Mucosa of rectum (tissue), 2 donors: ENCODE measurements around the gene PCBP2.
"Not testable (repeated sequence)": the region's sequence is repeated elsewhere in the genome, so short reads cannot be mapped to it uniquely, and the experiment has no call there.

Experiments
- H3K27ac ChIP-seq, 2 donors: one replicate each; pipeline ENCODE4 v1.7.0; 2013; ENCODE audit warnings: inconsistent platforms in 2 of 2, low read depth in 2 of 2, low read length in 2 of 2
- H3K27me3 ChIP-seq, 2 donors: one replicate each; pipeline ENCODE4 v1.7.0; 2013; ENCODE audit warnings: low read length in 2 of 2; ENCODE audit not compliant: control insufficient read depth in 2 of 2, insufficient read depth in 2 of 2
- H3K36me3 ChIP-seq, 2 donors: one replicate each; pipeline ENCODE4 v1.7.0; 2013; ENCODE audit warnings: low read length in 2 of 2; ENCODE audit not compliant: control insufficient read depth in 2 of 2, insufficient read depth in 2 of 2
- H3K4me1 ChIP-seq, 2 donors: one replicate each; pipeline ENCODE4 v1.7.0; 2013; ENCODE audit warnings: low read length in 2 of 2, mild to moderate bottlenecking in 1 of 2; ENCODE audit not compliant: control insufficient read depth in 2 of 2, insufficient read depth in 2 of 2
- H3K4me3 ChIP-seq, 2 donors: one replicate each; pipeline ENCODE4 v1.7.0; 2013; ENCODE audit warnings: low read length in 2 of 2
- H3K9ac ChIP-seq, 2 donors: one replicate each; pipeline ENCODE4 v1.7.0; 2013; ENCODE audit warnings: low read length in 2 of 2, low read depth in 1 of 2, mild to moderate bottlenecking in 1 of 2
- H3K9me3 ChIP-seq, 2 donors: one replicate each; pipeline ENCODE4 v1.7.0; 2013; ENCODE audit warnings: low read length in 2 of 2; ENCODE audit not compliant: control insufficient read depth in 2 of 2
- donor health status: healthy.
- donor health status: Normal muscosa, but diverticular disease.

Gene PCBP2

GRCh38 chr12:53472056-53472582, 20.2 kb downstream of the PCBP2 start:
- Histone ChIP-seq H3K9me3 (no peaks in the 10 kb centered on the region), H3K4me3 (no peak overlapping the region), H3K36me3 (peaks cover 89 to 90% of the 10 kb centered on the region in 2 donors), H3K27ac (no peak overlapping the region), H3K27me3 (no peaks in the 10 kb centered on the region), H3K9ac (no peak overlapping the region), H3K4me1 (peaks cover 6 to 12% of the 10 kb centered on the region in 2 donors)

- Histone ChIP-seq H3K36me3 (peaks cover 84 to 85% of the 10 kb centered on the region in 2 donors), H3K9me3 (no peaks in the 10 kb centered on the region), H3K9ac (no peak overlapping the region), H3K4me1 (peaks cover 6 to 12% of the 10 kb centered on the region in 2 donors), H3K27ac (peak overlapping the region in 1 of 2 donors; percentile 43), H3K27me3 (no peaks in the 10 kb centered on the region), H3K4me3 (no peak overlapping the region)
Observed at GRCh38 chr12:53474077-53474476, 22.2 kb downstream of the PCBP2 start.

- Histone ChIP-seq H3K4me3 (no peak overlapping the region), H3K9me3 (no peaks in the 10 kb centered on the region), H3K9ac (no peak overlapping the region), H3K27me3 (no peaks in the 10 kb centered on the region), H3K4me1 (peaks cover 6 to 12% of the 10 kb centered on the region in 2 donors), H3K27ac (peak overlapping the region in 1 of 2 donors; percentile 45), H3K36me3 (peaks cover 83 to 86% of the 10 kb centered on the region in 2 donors)
Observed at GRCh38 chr12:53474819-53475218, 22.9 kb downstream of the PCBP2 start.

- Histone ChIP-seq H3K9ac (no peak overlapping the region), H3K9me3 (no peaks in the 10 kb centered on the region), H3K4me3 (no peak overlapping the region), H3K36me3 (peaks cover 79 to 81% of the 10 kb centered on the region in 2 donors), H3K27ac (no peak overlapping the region), H3K27me3 (no peaks in the 10 kb centered on the region), H3K4me1 (peaks cover 6 to 12% of the 10 kb centered on the region in 2 donors)
Observed at GRCh38 chr12:53476769-53477209, 24.9 kb downstream of the PCBP2 start.

DNA sequence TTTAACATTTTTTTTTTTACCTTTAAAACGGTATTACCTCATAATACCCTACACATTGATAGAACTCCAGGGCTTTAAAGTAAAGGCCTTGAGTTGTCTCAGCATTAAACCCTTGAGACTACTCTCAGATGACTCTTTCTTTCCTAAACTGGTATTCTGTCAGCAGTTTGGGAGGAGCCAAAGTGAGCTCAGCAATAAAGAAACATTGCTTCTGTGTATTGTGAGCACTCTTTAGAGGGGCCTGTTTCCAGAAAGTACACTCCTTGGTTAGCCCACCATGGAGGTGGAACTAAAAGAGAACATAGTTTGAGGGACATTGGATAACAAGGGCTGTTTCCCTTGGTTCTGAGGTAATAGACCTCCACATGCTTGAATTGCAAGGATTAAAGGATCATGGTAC, 27.0 kb downstream of the PCBP2 start:
- H3K27ac ChIP-seq, result no peak overlapping the region
- peaks cover 77 to 84% of the 10 kb centered on the region in 2 donors for H3K36me3 ChIP-seq
- H3K4me3 ChIP-seq, result no peak overlapping the region

GRCh38 chr12:53479331-53479730, 27.4 kb downstream of the PCBP2 start:
- H3K4me1 ChIP-seq, result peaks cover 7 to 28% of the 10 kb centered on the region in 2 donors
- H3K36me3 ChIP-seq, result peaks cover 72 to 84% of the 10 kb centered on the region in 2 donors
- no peak overlapping the region for H3K27ac ChIP-seq
- H3K4me3 ChIP-seq, result no peak overlapping the region
- no peak overlapping the region for H3K9ac ChIP-seq
- no peaks in the 10 kb centered on the region for H3K27me3 ChIP-seq
- H3K9me3 ChIP-seq, result no peaks in the 10 kb centered on the region

More for the DNA sequence above, 27.0 kb downstream of the PCBP2 start:
- no peak overlapping the region for H3K9ac ChIP-seq
- no peaks in the 10 kb centered on the region for H3K27me3 ChIP-seq
- peaks cover 8 to 27% of the 10 kb centered on the region in 2 donors for H3K4me1 ChIP-seq
- no peaks in the 10 kb centered on the region for H3K9me3 ChIP-seq

- Histone ChIP-seq H3K36me3 (peaks cover 63 to 76% of the 10 kb centered on the region in 2 donors), H3K4me3 (no peak overlapping the region), H3K9me3 (no peaks in the 10 kb centered on the region), H3K27ac (no peak overlapping the region), H3K9ac (no peak overlapping the region), H3K27me3 (no peaks in the 10 kb centered on the region), H3K4me1 (peaks cover 6 to 23% of the 10 kb centered on the region in 2 donors)
Observed at GRCh38 chr12:53480491-53481442, 28.9 kb downstream of the PCBP2 start.

- Histone ChIP-seq H3K4me1 (peaks cover 4 to 23% of the 10 kb centered on the region in 2 donors), H3K36me3 (peaks cover 62 to 75% of the 10 kb centered on the region in 2 donors)
- H3K9ac ChIP-seq, H3K27ac ChIP-seq, H3K4me3 ChIP-seq, H3K9me3 ChIP-seq, H3K27me3 ChIP-seq: not testable (repeated sequence)
Observed at GRCh38 chr12:53481458-53481857, 29.6 kb downstream of the PCBP2 start.

DNA sequence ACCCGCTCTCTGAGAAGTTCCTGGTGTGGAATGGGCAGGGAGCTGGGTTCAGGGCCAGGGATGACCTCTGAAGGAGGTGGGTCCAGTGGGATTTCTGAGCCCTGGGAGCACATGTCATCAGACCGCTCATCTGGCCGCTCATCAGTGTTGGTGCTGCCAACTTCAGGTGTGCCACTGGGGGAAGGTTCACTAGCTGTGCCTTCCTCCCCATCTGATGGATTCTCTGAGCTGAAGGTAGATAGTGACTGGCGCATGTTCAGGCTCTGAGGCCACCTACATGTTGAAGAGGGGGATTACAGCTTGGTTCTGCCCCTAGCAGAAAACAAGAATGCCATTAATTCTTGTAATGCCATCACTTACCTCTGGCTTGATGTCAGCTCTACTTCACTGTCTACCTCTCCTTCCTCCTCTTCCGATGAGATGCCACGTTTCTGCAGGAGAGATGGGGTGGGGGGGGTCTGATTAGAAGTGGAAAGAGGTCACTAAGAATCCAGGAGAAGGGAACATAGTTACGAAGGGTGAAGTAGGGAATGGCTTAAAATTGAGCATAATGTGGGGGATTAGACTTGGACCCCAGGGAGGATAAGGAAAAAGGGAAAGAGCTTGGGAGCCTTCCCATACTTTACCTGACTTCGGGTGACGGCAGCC, 30.2 kb downstream of the PCBP2 start:
- no peaks in the 10 kb centered on the region for H3K9me3 ChIP-seq
- no peak overlapping the region for H3K9ac ChIP-seq
- no peak overlapping the region for H3K27ac ChIP-seq
- H3K4me1 ChIP-seq, result peaks cover 4 to 23% of the 10 kb centered on the region in 2 donors
- H3K4me3 ChIP-seq, result no peak overlapping the region
- H3K27me3 ChIP-seq, result no peaks in the 10 kb centered on the region
- H3K36me3 ChIP-seq, result peaks cover 61 to 71% of the 10 kb centered on the region in 2 donors
